Nephron progenitor cell (in vitro differentiated cells): ENCODE data around the gene VKORC1L1.

Source experiments
- DNase-seq: peaks from one replicate; pipeline ENCODE4 v3.0.0; 2021
- H3K27ac Mint-ChIP-seq: 2 replicates; pipeline ENCODE4 v1.8.0; 2021; ENCODE audit warnings: mild to moderate bottlenecking, moderate library complexity, mixed read lengths
- H3K27me3 Mint-ChIP-seq: 2 replicates; pipeline ENCODE4 v1.8.0; 2021; ENCODE audit warnings: mild to moderate bottlenecking, low read depth, mixed read lengths; ENCODE audit not compliant: poor library complexity
- H3K36me3 Mint-ChIP-seq: 2 replicates; pipeline ENCODE4 v1.8.0; 2021; ENCODE audit warnings: low read depth, mixed read lengths
- H3K4me1 Mint-ChIP-seq: 2 replicates; pipeline ENCODE4 v1.8.0; 2021; ENCODE audit warnings: mixed read lengths
- H3K4me3 Mint-ChIP-seq: 2 replicates; pipeline ENCODE4 v1.8.0; 2021; ENCODE audit warnings: mild to moderate bottlenecking, moderate library complexity, mixed read lengths
- H3K9me3 Mint-ChIP-seq: 2 replicates; pipeline ENCODE4 v1.8.0; 2021; ENCODE audit warnings: mild to moderate bottlenecking, moderate library complexity, mixed read lengths
- TF ChIP-seq, protein P1 (sequence below): fragments of 200-600 bp; sonication (generic); IDR thresholded peaks from 2 replicates; pipeline ENCODE4 v1.5.0; 2021; ENCODE audit warnings: antibody characterized with exemption

Gene VKORC1L1

DNA sequence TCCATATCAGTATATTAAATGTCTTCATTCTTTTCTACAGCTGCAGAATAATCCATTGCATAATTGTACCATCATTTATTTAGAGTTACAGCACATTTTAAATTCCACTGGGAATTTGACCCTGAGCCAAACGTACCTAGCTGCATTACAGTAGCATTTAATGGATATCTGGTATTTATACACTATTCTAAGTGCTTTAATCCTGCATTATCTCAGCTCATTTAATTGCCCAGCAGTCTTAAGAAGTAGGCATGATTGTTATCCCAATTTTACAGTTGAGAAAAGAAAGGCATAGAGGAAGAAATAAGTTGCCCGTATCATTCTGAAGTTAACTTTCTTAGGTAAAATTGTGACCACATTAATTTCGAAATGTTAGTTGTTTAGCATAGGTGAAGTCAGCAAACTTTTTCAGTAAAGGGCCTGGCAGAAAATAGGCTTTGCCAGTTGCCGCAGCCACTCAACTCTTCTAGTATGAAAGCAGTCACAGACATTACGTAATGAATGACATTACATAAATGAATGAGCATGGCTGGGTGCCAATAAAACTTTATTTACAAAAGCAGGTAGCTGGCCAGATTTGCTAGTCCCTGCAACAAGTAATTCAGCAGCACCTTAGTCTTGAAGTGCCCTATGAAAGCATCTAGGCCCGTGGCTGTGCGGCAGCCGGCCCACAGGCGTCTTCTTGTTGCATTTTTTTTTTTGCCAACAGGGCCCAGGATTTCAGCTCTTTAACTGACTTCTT lies 79.1 kb downstream of the VKORC1L1 start:
- peaks cover 3% of the 10 kb centered on the region for H3K27me3 Mint-ChIP-seq
- TF ChIP-seq, protein P1, sequence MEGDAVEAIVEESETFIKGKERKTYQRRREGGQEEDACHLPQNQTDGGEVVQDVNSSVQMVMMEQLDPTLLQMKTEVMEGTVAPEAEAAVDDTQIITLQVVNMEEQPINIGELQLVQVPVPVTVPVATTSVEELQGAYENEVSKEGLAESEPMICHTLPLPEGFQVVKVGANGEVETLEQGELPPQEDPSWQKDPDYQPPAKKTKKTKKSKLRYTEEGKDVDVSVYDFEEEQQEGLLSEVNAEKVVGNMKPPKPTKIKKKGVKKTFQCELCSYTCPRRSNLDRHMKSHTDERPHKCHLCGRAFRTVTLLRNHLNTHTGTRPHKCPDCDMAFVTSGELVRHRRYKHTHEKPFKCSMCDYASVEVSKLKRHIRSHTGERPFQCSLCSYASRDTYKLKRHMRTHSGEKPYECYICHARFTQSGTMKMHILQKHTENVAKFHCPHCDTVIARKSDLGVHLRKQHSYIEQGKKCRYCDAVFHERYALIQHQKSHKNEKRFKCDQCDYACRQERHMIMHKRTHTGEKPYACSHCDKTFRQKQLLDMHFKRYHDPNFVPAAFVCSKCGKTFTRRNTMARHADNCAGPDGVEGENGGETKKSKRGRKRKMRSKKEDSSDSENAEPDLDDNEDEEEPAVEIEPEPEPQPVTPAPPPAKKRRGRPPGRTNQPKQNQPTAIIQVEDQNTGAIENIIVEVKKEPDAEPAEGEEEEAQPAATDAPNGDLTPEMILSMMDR: no peak
- H3K27ac Mint-ChIP-seq: no peak overlapping the region
- no peaks in the 10 kb centered on the region for H3K9me3 Mint-ChIP-seq
- no peak overlapping the region for H3K4me3 Mint-ChIP-seq
- peaks cover 28% of the 10 kb centered on the region for H3K36me3 Mint-ChIP-seq
- no peak for DNase-seq
- no peaks in the 10 kb centered on the region for H3K4me1 Mint-ChIP-seq

DNA sequence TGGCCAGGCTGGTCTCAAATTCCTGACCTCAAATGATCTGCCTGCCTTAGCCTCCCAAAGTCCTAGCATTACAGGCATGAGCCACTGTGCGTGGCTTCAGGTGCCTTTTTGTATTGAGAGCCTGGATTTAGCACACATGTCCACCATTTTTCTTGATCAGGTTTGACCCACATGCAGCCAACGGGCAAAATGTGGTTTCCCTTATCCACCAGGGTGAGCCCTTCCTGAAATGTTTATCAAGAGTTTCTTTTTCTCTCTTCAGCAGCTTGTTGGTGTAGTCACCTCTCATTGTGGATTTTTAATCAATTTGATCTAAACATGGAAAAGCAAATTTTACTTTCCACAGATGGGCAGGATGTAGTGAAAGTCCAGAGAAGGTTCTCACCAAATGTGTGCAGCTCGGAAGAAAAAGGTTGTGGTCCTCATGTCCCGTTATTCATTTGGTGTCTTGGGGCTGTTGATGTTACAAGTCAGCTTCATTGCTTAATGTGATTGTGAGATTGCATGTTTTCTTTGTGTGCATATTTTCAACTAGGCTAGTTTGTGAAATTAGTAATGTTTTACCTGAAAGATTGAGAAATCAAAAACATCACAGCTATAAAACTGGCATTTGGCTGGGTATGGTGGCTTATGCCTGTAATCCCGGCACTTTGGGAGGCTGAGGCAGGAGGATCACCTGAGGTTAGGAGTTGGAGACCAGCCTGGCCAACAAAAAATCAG lies 80.3 kb downstream of the VKORC1L1 start:
- Mint-ChIP-seq H3K27me3 (peaks cover 3% of the 10 kb centered on the region), H3K27ac (peak overlapping the region; percentile 19), H3K9me3 (no peaks in the 10 kb centered on the region), H3K4me1 (no peaks in the 10 kb centered on the region), H3K36me3 (peaks cover 31% of the 10 kb centered on the region), H3K4me3 (no peak overlapping the region)
- TF ChIP-seq, protein P1: no peak
- no peak for DNase-seq

DNA sequence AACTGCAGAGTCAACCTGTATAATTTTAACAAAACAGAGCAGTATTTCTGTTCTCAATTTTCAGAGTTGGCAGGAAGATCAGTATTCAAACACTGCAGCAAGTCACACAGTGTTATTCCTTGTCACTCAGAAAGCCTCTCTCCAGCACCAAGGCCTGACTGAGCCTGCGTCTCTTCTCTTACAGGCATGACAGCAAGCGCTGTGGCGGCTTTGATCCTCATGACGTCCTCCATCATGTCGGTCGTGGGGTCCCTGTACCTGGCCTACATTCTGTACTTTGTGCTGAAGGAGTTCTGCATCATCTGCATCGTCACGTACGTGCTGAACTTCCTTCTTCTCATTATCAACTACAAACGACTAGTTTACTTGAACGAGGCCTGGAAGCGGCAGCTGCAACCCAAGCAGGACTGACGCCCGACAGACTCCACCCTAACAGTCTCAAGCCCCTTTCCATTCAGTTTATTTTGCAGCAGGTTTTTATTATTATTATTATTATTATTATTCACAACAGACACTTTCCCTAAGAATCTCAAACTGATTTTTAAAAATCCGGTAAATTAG lies 81.1 kb downstream of the VKORC1L1 start:
- no peak overlapping the region for H3K27ac Mint-ChIP-seq
- no peaks in the 10 kb centered on the region for H3K4me1 Mint-ChIP-seq
- TF ChIP-seq, protein P1: no peak
- H3K4me3 Mint-ChIP-seq: no peak overlapping the region
- peaks cover 31% of the 10 kb centered on the region for H3K36me3 Mint-ChIP-seq
- H3K27me3 Mint-ChIP-seq: peaks cover 2% of the 10 kb centered on the region
- no peak for DNase-seq
- H3K9me3 Mint-ChIP-seq: no peaks in the 10 kb centered on the region

DNA sequence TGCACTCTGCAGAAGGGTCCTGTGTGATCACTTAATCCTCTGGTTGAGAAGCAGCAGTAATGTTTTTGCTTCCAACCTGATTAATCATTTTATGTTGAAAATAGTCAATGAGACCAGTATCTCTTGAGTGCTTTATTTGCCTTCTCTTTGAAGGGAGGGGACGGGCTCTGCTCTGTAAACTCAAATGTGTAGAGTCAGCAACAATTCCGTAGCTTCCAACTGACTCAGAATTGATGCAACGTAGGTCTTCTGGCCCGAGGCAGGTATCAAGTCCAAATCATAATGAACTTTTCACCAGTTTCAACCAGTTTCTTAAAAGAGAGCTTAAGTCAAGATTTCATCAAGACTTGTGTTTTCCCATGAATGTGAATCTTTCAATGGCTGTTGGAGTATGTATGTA lies 82.8 kb downstream of the VKORC1L1 start:
- Mint-ChIP-seq H3K9me3 (no peaks in the 10 kb centered on the region), H3K4me3 (no peak overlapping the region), H3K27ac (no peak overlapping the region), H3K36me3 (peaks cover 43% of the 10 kb centered on the region), H3K4me1 (no peaks in the 10 kb centered on the region), H3K27me3 (no peaks in the 10 kb centered on the region)
- TF ChIP-seq, protein P1: no peak
- no peak for DNase-seq

DNA sequence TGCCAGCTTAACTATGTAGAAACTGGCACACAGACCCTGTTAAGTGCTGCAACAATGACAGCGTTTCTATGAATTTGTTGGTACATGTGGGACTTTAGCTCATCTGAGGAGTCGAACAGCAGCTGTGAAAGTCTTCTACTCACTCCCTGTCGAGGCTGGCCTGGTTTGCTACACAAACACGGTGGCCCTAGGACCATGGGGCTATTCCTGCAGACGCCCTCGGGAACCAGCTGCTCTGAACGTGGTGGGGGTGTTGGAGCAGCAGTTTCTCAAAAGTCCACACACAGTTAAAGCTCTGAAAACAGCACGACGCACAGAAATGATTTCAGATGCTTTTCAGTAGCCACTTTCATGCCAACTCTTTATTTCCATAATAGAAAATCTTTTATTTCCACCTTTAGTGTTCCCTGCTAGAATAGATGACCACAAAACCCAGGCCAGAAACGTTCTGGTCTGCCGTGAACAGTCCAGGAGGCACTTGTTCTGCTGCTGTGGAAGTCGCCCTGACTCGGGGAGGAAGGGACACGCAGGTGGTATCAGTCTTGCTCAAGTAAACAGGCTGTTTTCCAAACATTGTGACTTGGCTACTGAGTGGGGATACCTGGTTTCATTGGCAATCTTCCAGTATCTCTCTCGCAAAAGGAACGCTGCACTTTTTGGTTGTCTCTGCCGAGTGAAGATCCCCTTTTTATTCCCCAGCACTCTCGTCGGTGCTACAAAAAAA lies 87.6 kb downstream of the VKORC1L1 start:
- Mint-ChIP-seq H3K4me3 (no peak overlapping the region), H3K27ac (peak overlapping the region; percentile 46), H3K27me3 (no peaks in the 10 kb centered on the region), H3K4me1 (no peaks in the 10 kb centered on the region), H3K36me3 (peaks cover 56% of the 10 kb centered on the region), H3K9me3 (no peaks in the 10 kb centered on the region)
- DNase-seq: no peak
- TF ChIP-seq, protein P1: no peak
